DMS 273 (cell line): ENCODE results near the gene RAC3.
A peak's percentile ranks its signal among the peaks of the same experiment; 100 is the strongest.

Experiments
- DNase-seq: peaks from one replicate; lab custom pipeline; 2025; ENCODE audit not compliant: unreplicated experiment; lab: John Stamatoyannopoulos, UW

Gene RAC3

DNA sequence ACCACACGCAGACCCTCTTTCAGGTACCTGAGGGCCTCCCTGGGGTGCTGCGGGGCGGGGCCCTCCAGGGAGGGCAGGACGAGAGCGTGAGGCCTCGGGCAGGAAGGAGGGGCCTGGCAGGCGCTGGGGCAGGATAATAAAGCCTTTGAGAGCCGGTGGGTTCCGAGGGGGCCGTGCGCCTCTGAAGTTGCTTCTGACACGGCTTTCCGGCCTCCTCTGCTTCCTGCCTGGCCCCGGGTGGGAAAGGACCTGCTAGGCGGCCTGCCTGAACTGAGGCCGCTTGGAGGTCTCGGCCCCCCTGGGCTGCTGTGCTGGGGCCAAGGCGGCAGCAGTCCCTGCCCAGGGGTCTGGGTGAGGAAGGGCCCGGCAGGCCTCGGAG lies 19.2 kb upstream of the RAC3 start:
- no peak for DNase-seq

DNA sequence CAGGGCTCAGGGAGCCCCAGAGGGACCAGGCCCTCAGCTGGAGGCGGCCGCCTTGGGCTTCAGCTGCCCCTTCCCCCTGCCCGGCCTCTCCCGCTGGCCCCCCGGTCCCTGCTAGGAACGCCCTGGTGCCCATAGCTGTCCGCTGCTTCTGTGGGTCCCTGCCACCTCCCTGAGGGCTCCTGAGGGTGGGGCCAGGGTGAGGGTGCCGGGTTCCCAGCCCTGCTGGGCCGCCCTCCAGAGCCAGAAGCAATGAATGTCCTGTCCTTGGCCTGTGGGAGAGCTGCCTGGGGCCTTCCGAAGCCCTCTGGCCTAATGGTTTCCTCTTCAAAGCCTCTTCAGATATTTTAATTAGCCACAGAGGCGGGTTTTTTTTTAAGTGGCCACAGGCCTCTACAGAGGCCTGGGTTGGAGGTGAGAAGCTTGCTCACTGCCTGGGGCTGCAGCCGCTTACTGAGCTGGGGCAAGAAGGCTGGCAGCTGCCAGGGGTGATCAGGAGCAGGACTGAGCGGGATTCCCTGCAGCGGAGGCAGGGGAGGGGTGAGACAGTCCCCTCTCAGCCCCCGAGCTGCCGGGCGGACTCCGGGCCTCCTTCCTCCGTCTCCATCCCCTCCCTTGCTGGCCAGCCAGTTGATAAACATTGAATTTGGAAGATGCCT lies 18.7 kb upstream of the RAC3 start:
- DNase-seq: peak; percentile 54

DNA sequence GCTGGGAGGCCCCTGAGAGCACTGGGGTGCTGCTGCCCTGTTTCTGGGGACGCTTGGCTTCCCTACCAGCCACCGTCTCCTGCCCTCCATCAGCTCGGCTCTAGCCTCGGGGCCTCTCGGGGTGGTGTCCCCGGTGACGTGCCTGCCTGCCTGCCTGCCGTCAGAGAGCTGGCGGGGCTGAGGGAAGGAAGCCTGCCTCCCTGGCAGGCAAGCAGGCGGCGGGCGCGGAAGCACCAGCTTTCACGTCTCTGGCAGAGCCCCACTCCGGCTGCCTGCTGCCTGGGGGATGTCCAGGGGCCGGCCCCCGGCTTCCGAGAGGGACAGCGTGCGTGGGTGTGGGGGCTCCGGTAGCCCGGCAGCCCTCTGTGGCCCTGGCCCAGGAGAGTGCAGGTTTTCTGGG lies 18.1 kb upstream of the RAC3 start:
- peak; percentile 37 for DNase-seq

DNA sequence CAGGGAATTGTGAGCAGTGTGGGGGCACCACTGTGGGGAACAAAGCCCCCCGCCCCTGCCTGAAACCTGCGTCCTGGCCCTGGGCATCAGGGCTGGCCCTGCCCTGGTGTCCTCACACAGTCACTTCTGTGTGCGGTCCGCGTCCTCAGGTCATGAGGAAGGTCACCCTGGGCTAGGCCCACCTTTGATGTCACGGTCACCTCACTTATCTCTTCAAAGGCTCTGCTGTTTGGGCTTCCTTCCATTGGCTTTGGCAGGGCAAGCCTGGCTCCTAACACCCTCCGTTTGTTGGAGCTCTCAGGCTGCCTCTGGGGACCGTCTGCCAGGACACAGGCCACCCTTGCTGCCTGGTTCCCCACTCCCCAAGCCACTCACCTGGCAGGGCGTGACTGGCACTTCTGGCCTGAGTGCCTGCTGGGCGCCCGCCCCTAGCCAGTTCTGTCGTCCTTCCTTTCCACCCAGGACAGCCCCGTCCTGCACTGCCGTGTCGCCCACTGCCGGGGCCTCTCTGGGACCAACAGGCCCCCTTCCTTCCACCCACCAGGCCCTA lies 17.6 kb upstream of the RAC3 start:
- DNase-seq: no peak

DNA sequence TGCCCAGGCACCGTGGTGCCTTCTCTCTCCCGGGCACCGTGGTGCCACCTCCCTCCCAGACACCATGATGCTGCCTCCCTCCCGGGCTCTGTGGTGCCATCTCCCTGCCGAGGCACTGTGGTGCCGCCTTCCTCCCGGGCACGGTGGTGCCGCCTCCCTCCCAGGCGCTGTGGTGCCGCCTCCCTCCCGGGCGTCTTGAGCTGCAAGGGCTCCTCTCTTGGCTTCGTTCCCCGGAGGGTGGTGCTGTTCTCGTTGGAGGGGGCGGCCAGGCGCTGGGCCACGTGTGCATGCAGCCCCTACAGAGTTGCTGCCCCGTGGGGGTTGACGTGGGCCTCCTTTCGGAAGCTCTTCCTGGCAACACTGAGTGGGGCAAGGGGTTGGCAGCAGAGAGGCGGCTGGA lies 17.0 kb upstream of the RAC3 start:
- DNase-seq: peak; percentile 73

DNA sequence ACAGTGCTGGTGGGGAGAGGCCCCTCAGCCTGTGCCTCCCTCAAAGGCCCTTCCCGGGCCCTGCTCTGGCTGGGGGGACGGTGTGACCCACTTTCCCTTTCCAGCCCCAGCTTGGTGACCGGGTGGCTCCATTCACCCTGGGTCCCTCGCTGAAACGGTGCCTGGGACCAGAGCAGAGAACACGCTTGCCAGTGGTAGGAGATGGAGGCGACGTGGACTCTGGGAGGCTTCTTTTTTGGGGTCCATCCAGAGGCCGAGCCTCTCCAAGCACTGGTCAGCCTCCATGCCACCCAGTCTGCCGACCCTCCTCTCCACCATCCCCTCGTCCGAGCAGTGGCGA lies 16.5 kb upstream of the RAC3 start:
- DNase-seq: no peak

DNA sequence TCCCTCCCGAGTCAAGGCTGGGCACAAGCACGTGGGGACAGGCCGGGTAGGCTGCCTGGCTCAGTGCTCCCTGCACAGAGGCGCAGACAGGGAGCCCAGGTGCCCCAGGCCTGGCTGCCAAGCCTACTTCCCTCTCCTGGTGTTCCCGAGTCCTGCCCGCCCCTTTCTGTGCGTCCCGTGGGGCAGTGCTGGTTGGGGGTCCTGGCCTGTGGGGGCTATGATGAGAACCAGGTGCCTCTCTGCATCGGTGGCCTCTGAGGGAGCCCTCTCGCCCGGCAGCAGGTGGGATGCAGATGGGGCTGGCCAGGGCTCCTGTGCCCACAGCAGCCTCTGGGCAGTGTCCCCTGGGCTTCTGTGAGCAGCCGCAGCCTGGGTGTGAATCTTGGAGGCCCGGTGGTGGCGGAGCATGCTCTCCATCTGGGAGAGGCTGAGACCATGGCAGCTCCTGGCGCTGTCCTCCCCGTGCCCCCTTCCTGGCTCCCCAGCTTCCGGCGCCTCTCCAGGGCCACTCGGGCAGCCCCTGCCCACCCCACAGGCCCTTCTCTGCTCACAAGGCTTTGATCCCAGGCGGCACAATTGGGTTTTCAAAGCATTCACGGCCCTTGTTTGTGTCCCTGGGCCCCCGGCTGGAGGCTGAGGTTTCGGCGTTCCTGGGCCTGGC lies 16.0 kb upstream of the RAC3 start:
- peak; percentile 37 for DNase-seq

DNA sequence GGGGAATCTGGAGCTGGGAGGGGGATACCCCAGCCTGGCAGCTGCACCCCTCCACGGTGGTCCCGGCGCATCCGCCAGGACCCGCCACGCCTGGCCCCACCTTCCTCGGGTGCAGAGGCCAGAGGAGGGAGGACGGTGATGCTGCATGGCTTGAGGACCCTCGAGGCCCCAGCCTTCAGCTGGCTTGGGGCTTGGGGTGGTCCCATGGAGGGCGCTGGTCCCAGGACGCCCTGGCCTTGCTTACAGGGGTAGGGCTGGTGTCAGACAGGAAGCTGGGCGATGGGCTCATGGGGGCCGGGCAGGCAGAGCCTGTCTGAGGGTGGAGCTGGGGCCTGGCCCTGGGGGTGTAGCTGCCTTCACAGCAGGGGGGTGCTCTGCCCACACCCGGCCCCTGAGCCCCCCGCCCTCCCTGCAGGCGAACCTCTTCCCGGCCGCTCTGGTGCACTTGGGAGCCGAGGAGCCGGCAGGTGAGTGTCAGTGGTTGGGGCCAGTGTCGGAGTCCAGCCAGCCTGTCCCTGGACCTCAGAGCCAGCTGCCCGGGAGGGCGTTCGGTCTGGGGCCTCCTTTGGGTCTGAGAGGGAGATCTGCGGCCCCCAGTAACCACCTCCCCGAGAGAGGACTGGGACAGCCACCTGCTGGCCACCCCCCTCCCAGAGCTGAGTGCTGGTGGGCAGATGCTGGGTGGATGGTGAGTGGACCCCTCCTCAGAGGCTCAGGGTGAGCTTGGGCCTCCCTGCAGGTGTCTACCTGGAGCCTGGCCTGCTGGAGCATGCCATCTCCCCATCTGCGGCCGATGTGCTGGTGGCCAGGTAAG lies 15.2 kb upstream of the RAC3 start:
- no peak for DNase-seq

DNA sequence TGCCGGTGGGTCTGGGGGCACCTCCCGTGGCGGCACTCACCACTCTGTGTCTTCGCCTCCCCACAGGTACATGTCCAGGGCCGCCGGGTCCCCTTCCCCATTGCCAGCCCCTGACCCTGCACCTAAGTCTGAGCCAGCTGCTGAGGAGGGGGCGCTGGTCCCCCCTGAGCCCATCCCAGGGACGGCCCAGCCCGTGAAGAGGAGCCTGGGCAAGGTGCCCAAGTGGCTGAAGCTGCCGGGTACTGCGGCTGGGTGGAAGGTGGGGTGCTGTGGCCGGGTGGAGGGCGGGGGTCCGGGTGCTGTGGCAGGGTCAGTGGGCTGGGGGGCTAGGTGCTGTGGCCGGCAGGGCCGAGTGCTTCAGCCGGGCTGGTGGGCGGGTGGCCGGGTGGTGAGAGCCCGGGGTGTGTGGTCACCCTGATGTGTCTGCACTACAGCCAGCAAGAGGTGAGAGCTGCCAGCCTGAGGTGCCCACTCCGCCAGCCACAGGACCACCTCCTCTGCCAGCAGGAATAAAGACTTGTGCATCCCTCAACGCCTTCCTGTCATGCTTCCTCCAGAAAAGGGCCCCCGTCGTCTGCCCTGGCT lies 14.5 kb upstream of the RAC3 start:
- no peak for DNase-seq

DNA sequence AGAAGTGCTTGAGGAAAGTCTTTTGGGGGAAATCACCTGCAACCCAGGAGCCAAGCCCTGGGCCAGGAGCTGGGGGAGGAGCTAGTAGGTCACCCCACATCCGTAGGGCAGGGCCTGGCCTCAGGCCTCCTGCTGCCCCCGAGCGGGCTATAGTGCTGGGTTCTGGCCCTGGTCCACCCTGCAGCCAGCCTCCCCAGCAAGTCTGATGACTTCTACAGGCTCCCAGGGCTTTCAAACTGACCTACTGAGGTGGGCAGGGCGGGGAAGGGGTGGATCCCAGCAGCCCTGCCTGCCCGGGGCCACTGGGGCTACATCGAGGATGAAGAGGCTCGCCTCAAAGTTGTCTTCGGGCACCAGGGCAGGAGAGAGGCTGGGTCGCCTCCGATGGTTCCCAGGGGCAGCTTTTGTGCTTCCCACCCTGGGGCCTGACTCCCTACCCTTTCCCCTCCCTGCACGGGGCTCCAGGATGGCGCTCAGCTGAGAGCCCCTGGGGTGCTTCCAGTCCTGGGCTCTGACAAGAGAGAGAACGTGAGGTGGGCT lies 13.8 kb upstream of the RAC3 start:
- DNase-seq: no peak

DNA sequence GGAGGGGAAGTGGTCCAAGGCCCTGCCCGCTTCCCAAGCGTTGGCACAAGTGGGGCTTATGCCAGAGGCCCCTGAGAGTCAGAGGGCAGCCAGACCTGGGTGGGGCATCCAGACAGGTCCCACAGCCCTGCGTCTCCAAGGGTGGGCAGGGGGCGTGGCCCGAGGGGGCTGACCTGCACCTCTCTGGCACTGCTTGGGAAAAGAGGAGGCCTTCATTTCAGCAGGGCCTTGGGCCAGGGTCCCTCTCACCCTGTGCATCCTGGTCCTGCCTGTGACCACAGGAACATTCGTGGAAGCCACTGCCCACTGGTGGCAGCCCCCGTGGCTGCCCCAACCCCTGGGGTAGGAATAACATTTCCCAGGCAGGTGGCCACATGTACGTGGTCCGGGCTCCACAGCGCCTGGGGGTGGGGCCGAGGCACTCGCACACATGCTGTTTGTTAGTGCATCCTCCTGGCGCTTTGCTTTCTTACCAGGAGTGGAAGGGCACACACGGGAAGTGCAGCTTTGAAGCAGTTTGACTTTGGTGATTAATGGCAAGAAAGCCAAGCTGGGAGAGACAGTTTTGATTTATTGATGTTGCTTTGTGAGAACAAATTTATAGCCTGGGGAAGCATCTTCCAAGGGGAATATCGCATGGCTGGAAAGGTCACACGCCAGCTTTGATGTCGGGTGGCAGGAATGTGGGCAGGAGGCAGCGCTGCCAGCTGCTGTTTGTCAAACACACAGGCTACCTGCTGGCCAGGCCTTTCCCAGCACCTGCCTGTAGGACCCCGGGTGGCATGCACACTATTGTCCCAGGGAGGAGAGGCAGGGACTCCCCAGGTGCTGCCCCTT lies 13.1 kb upstream of the RAC3 start:
- DNase-seq: peak; percentile 63

DNA sequence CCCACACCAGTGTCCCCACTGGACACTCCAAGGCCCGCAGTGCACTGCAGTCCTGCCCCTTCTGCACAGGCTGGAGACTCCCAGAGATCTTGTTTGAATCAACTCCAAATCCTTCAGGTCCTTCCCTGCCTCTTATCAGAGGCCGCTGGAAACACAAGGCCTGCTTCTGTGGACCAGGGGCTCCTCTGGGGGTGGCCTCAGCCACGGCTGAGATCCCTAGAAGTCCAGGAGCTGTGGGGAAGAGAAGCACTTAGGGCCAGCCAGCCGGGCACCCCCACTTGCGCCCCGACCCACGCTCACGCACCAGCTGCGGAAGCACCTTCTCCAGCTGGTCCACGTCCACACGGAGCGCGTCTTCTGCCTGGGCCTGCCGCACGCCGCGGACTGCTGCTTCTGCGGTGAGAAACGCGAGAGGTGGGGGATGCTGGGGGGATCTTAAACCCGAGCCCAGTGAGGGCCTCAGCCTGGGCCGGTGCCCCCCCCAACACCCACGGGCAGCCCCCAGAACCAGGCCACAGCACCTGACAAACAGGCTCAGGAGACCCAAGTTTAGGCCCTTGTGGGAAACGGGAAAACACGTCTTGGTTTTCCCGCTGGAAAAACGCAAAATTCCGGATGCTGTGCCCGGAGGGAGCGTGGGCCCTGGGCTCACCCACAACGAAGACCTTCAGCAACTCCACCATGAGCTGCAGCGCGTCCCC lies 12.3 kb upstream of the RAC3 start:
- DNase-seq: no peak

DNA sequence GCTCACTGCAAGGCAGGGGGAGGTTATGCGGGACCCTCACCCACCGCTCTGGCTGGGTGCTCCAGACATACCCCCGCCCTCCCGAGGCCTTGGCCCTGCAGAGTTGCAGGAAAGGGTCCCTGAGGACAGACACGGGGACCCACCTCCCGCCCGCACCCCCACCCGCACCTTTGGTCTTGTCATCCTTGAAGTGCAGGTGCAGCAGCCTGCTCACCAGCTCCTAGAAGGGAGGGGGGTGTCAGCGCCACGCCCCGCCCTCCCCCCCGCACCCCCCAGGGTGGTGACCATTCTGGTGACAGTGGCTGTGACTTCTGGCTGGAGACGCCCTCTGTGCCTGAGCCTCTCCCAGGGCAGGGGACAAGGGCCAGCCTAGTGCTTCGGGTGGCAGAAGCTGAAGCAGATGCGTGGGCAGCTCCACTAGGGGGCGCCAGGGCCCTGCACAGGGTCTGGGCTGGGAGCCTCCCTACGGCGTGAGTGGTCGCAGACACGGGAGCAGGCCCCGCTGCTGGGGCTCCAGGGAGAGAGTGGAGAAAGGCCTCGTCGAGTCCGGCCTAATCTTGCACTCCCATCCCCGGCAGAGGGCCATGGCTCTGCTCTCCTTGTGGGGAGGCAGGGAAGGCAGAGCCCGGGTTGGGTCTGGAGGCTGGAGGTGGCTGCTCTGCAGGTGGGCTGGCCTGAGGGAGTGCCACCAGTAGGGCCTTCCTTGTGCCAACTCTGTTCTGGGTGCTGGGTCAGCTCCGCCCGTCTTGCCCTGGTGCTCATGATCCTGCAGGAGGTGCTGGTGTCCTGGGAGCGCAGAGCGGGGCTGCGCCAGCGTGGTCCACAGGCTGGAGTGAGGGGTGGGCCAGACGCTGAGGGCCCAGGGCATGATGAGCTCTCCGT lies 11.5 kb upstream of the RAC3 start:
- DNase-seq: peak; percentile 75

DNA sequence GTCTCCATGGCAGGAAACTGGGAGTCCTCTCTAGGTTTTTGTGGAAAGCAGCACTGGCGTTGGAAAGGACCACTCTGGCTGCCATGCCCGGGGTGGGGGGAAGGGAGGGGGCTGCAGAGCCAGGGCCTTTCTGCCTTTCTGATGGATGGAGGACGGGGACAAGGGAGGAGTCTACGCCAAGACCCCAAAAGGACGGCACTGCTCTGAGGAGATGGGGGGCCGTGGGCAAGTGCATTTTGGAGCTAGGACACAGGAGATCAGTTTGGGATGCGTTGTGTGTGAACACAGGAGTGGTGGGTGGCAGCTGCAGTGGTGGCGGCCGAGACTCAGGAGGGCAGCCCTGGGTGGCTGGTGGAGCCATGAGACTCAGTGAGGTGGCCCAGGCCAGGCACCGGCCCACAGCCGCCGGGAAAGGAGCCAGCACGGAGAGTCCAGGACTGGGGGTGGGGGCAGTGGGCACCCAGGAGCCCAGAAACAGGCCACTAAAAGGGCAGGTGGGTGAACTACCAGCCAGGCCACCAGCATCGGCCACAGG lies 10.8 kb upstream of the RAC3 start:
- DNase-seq: no peak

DNA sequence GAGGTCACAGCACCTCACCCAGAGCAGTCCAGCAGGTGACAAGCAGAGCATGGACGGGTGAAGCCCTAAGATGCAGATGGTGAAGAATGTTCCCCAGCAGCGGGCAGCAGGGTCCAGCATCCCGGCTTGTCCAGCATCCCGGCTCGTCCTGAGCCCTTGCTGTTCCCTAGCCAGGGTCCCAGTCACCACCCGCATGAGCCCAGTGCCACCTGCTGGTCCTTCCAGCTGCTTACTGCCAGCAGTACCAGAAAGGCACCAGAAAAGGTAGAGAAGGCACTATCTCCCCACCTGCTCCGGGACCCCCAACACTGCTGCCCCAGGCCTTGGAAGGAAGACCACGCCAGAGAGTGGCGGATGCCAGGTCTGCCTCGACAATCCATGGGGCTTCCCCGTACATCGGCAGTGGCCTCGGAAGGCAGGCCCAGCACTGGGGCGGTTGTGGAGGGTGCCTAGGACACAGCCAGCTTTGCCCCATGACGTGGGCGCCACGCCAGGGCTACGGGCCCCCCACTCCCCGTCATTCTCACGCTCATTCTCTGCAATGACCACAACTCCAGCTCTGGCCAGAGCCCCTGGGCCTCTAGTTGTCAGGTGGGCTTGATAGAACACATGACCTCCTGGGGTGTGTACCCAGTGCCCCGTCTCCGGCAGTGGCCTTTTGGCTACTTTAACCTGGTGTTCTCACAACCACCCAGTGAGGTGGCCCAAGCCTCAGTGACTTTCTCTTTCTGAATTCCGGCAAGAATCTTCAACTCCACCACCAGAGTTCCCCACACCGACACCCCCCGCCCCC lies 10.2 kb upstream of the RAC3 start:
- DNase-seq: peak; percentile 84

DNA sequence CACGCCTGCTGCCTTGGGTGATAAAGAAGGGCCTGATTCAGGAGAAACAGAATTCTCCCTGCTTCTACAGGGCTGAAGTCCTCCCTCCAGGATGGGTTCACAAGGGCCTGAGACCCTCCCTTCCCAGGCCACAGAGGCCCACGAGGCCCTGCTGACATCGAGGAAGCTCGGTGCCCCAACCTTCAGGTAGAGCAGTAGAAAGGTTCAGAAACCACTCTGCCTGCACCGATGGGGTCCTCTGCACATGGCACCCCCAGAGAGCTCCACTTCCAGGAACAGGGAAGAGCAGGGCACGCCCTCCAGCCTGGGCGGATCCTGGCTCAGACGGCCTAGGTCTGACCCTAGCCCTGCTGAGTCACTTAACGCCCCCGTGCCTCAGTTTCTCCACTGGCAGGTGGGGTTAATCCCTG lies 9.6 kb upstream of the RAC3 start:
- peak; percentile 66 for DNase-seq

DNA sequence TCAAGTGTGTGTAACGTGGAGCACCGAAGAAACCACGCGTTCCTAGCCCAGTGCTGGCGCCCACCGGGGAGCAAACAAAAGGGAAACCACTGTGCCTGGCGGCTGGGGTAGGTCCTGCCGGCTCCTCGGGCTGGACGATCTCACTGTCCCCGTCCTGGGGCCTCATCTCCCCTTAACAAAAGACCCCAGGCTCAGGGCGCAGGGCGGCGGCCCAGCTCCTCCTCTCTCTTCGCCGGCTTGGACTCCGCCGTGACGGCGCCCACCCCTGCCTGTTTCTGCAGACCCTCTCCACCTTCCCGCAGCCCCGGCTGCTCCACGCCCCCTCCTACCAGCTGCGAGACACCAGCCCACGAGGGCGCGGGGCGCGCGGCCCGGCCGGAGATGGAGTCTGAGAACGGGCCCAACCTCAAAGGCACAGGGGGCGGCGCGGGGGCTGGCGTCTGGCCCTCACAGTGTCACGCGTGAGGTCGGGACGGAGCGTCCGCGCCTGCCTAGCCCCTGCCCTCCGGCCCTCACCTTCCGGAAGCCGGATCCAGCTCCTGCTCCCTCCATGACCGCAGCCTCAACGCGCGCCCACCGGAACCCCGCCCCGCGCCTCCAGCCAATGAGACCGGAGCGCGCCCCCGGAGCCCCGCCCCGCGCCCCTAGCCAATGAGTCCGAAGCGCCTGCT lies 9.0 kb upstream of the RAC3 start, which contains the start of gene CENPX:
Gene CENPX (minus strand): TSS at position 569 of the 671 bp plus-strand sequence. CDS start 17 bp downstream, at position 552.
- DNase-seq: peak; percentile 66
